ENCODE measurements around the gene BPGM.

Gene BPGM

GRCh38 chr7:134709197-134709596, 62.5 kb downstream of the BPGM start:
- H3K36me3 ChIP-seq (ENCODE audit: control insufficient read depth in 4 of 4, insufficient read depth in 4 of 4, low read length in 3 of 4), result no peaks in the 10 kb centered on the region
- POLR2A ChIA-PET, result no interaction called here
- H3K27me3 ChIP-seq (replicated peaks in 2 of 5; ENCODE audit: control insufficient read depth in 4 of 5, insufficient read depth in 5 of 5, low read length in 4 of 5), result peaks cover 0 to 2% (median 0%) of the 10 kb centered on the region in 5 experiments
- no peak overlapping the region for H3K27ac ChIP-seq (ENCODE audit: insufficient read depth in 1 of 2, low read depth in 1 of 2, low read length in 2 of 2, poor library complexity in 1 of 2, severe bottlenecking in 2 of 2)
- no peak for DNase-seq
- H3K9me3 ChIP-seq (ENCODE audit: control extremely low read depth in 1 of 5, control insufficient read depth in 4 of 5, insufficient read depth in 2 of 5, low read depth in 1 of 5, low read length in 4 of 5), result no peaks in the 10 kb centered on the region
- CTCF ChIA-PET, result no interaction called here
- no peaks in the 10 kb centered on the region for H3K4me1 ChIP-seq (ENCODE audit: control extremely low read depth in 1 of 4, control insufficient read depth in 4 of 4, insufficient read depth in 4 of 4, low read length in 3 of 4)
- no peak overlapping the region for H3K4me3 ChIP-seq (ENCODE audit: control insufficient read depth in 1 of 7, extremely low read depth in 1 of 7, insufficient read depth in 4 of 7, low read depth in 2 of 7, low read length in 6 of 7)
- WGBS (ENCODE audit: insufficient coverage), result no CpG with 5 or more reads among the region's 2 CpGs

GRCh38 chr7:134710511-134710853, 63.8 kb downstream of the BPGM start:
- CTCF ChIA-PET, result interaction anchor here (1.5 kb wide), 1 partner anchor 9 kb away, joined by 4 read pairs; no protein-coding TSS in a partner anchor
- no peak overlapping the region for H3K27ac ChIP-seq (ENCODE audit: insufficient read depth in 1 of 2, low read depth in 1 of 2, low read length in 2 of 2, poor library complexity in 1 of 2, severe bottlenecking in 2 of 2)

GRCh38 chr7:134710854-134711624, 64.4 kb downstream of the BPGM start:
- ChIA-PET POLR2A (no interaction called here), CTCF (interaction anchor here (0.6 to 1.5 kb wide), 3 partner anchors 9 to 507 kb away, joined by 3 to 4 read pairs (median 3); no protein-coding TSS in a partner anchor)
- no peak overlapping the region for H3K4me3 ChIP-seq (ENCODE audit: control insufficient read depth in 1 of 7, extremely low read depth in 1 of 7, insufficient read depth in 4 of 7, low read depth in 2 of 7, low read length in 6 of 7)
- WGBS (ENCODE audit: insufficient coverage), result 81% methylated on average over 7 of the region's 9 CpGs
- no peaks in the 10 kb centered on the region for H3K4me1 ChIP-seq (ENCODE audit: control extremely low read depth in 1 of 4, control insufficient read depth in 4 of 4, insufficient read depth in 4 of 4, low read length in 3 of 4)
- H3K36me3 ChIP-seq (ENCODE audit: control insufficient read depth in 4 of 4, insufficient read depth in 4 of 4, low read length in 3 of 4), result no peaks in the 10 kb centered on the region
- peaks cover 0 to 2% (median 0%) of the 10 kb centered on the region in 5 experiments for H3K27me3 ChIP-seq (replicated peaks in 2 of 5; ENCODE audit: control insufficient read depth in 4 of 5, insufficient read depth in 5 of 5, low read length in 4 of 5)
- DNase-seq, result no peak
- H3K9me3 ChIP-seq (ENCODE audit: control extremely low read depth in 1 of 5, control insufficient read depth in 4 of 5, insufficient read depth in 2 of 5, low read depth in 1 of 5, low read length in 4 of 5), result no peaks in the 10 kb centered on the region
- no peak overlapping the region for H3K27ac ChIP-seq (ENCODE audit: insufficient read depth in 1 of 2, low read depth in 1 of 2, low read length in 2 of 2, poor library complexity in 1 of 2, severe bottlenecking in 2 of 2)

More at GRCh38 chr7:134710511-134710853, 63.8 kb downstream of the BPGM start:
- no peaks in the 10 kb centered on the region for H3K36me3 ChIP-seq (ENCODE audit: control insufficient read depth in 4 of 4, insufficient read depth in 4 of 4, low read length in 3 of 4)
- H3K9me3 ChIP-seq (ENCODE audit: control extremely low read depth in 1 of 5, control insufficient read depth in 4 of 5, insufficient read depth in 2 of 5, low read depth in 1 of 5, low read length in 4 of 5), result no peaks in the 10 kb centered on the region
- H3K4me3 ChIP-seq (ENCODE audit: control insufficient read depth in 1 of 7, extremely low read depth in 1 of 7, insufficient read depth in 4 of 7, low read depth in 2 of 7, low read length in 6 of 7), result no peak overlapping the region
- H3K27me3 ChIP-seq (replicated peaks in 2 of 5; ENCODE audit: control insufficient read depth in 4 of 5, insufficient read depth in 5 of 5, low read length in 4 of 5), result peaks cover 0 to 2% (median 0%) of the 10 kb centered on the region in 5 experiments
- DNase-seq, result no peak
- H3K4me1 ChIP-seq (ENCODE audit: control extremely low read depth in 1 of 4, control insufficient read depth in 4 of 4, insufficient read depth in 4 of 4, low read length in 3 of 4), result no peaks in the 10 kb centered on the region
- WGBS (ENCODE audit: insufficient coverage), result 97% methylated on average over 7 of the region's 8 CpGs
- POLR2A ChIA-PET, result no interaction called here

- DNase-seq, result no peak
- ChIA-PET CTCF (no interaction called here), POLR2A (no interaction called here)
- WGBS (ENCODE audit: insufficient coverage), result 100% methylated on average over 4 of the region's 4 CpGs
- H3K9me3 ChIP-seq (ENCODE audit: control extremely low read depth in 1 of 5, control insufficient read depth in 4 of 5, insufficient read depth in 2 of 5, low read depth in 1 of 5, low read length in 4 of 5), result no peaks in the 10 kb centered on the region
- H3K27ac ChIP-seq (ENCODE audit: insufficient read depth in 1 of 2, low read depth in 1 of 2, low read length in 2 of 2, poor library complexity in 1 of 2, severe bottlenecking in 2 of 2), result no peak overlapping the region
- H3K36me3 ChIP-seq (ENCODE audit: control insufficient read depth in 4 of 4, insufficient read depth in 4 of 4, low read length in 3 of 4), result no peaks in the 10 kb centered on the region
- no peak overlapping the region for H3K4me3 ChIP-seq (ENCODE audit: control insufficient read depth in 1 of 7, extremely low read depth in 1 of 7, insufficient read depth in 4 of 7, low read depth in 2 of 7, low read length in 6 of 7)
- no peaks in the 10 kb centered on the region for H3K4me1 ChIP-seq (ENCODE audit: control extremely low read depth in 1 of 4, control insufficient read depth in 4 of 4, insufficient read depth in 4 of 4, low read length in 3 of 4)
- peaks cover 0 to 2% (median 0%) of the 10 kb centered on the region in 5 experiments for H3K27me3 ChIP-seq (replicated peaks in 2 of 5; ENCODE audit: control insufficient read depth in 4 of 5, insufficient read depth in 5 of 5, low read length in 4 of 5)
Observed at GRCh38 chr7:134712196-134712595, 65.5 kb downstream of the BPGM start.

GRCh38 chr7:134714470-134715205, 68.0 kb downstream of the BPGM start:
- POLR2A ChIA-PET, result no interaction called here
- WGBS (ENCODE audit: insufficient coverage), result 100% methylated on average over 2 of the region's 2 CpGs
- Histone ChIP-seq H3K27ac (ENCODE audit: insufficient read depth in 1 of 2, low read depth in 1 of 2, low read length in 2 of 2, poor library complexity in 1 of 2, severe bottlenecking in 2 of 2) (no peak overlapping the region), H3K4me1 (ENCODE audit: control extremely low read depth in 1 of 4, control insufficient read depth in 4 of 4, insufficient read depth in 4 of 4, low read length in 3 of 4) (no peaks in the 10 kb centered on the region), H3K4me3 (ENCODE audit: control insufficient read depth in 1 of 7, extremely low read depth in 1 of 7, insufficient read depth in 4 of 7, low read depth in 2 of 7, low read length in 6 of 7) (no peak overlapping the region), H3K9me3 (ENCODE audit: control extremely low read depth in 1 of 5, control insufficient read depth in 4 of 5, insufficient read depth in 2 of 5, low read depth in 1 of 5, low read length in 4 of 5) (no peaks in the 10 kb centered on the region), H3K36me3 (ENCODE audit: control insufficient read depth in 4 of 4, insufficient read depth in 4 of 4, low read length in 3 of 4) (no peaks in the 10 kb centered on the region), H3K27me3 (replicated peaks in 2 of 5; ENCODE audit: control insufficient read depth in 4 of 5, insufficient read depth in 5 of 5, low read length in 4 of 5) (peaks cover 0 to 2% (median 0%) of the 10 kb centered on the region in 5 experiments)
- CTCF ChIA-PET, result interaction anchor here (0.7 kb wide), 1 partner anchor 10 kb away, joined by 3 read pairs; no protein-coding TSS in a partner anchor
- DNase-seq, result no peak

- POLR2A ChIA-PET, result no interaction called here
Observed at GRCh38 chr7:134718211-134718875, 71.7 kb downstream of the BPGM start.

More at GRCh38 chr7:134718211-134718875, 71.7 kb downstream of the BPGM start:
- H3K36me3 ChIP-seq (ENCODE audit: control insufficient read depth in 4 of 4, insufficient read depth in 4 of 4, low read length in 3 of 4), result no peaks in the 10 kb centered on the region
- CTCF ChIA-PET, result interaction anchor here (0.6 to 1.6 kb wide), 4 partner anchors 16 to 591 kb away, joined by 3 to 4 read pairs (median 3); partner anchors contain the start of gene LRGUK
- no peaks in the 10 kb centered on the region for H3K4me1 ChIP-seq (ENCODE audit: control extremely low read depth in 1 of 4, control insufficient read depth in 4 of 4, insufficient read depth in 4 of 4, low read length in 3 of 4)
- no CpG with 5 or more reads among the region's 2 CpGs for WGBS (ENCODE audit: insufficient coverage)
- no peak overlapping the region for H3K27ac ChIP-seq (ENCODE audit: insufficient read depth in 1 of 2, low read depth in 1 of 2, low read length in 2 of 2, poor library complexity in 1 of 2, severe bottlenecking in 2 of 2)
- H3K9me3 ChIP-seq (ENCODE audit: control extremely low read depth in 1 of 5, control insufficient read depth in 4 of 5, insufficient read depth in 2 of 5, low read depth in 1 of 5, low read length in 4 of 5), result no peaks in the 10 kb centered on the region
- no peak for DNase-seq
- no peak overlapping the region for H3K4me3 ChIP-seq (ENCODE audit: control insufficient read depth in 1 of 7, extremely low read depth in 1 of 7, insufficient read depth in 4 of 7, low read depth in 2 of 7, low read length in 6 of 7)
- H3K27me3 ChIP-seq (replicated peaks in 2 of 5; ENCODE audit: control insufficient read depth in 4 of 5, insufficient read depth in 5 of 5, low read length in 4 of 5), result no peaks in the 10 kb centered on the region

All from common myeloid progenitor, CD34-positive (primary cell).